GM12892 (cell line): Measurements from ENCODE around the gene GPR89A.

Experiments
- POLR2A ChIP-seq: IDR thresholded peaks from 2 replicates; pipeline ENCODE4 v1.6.1; 2011; ENCODE audit warnings: low read depth, low read length, control low read depth
- POLR2AphosphoS5 ChIP-seq: IDR thresholded peaks from 2 replicates; pipeline ENCODE4 v1.6.1; 2011; ENCODE audit warnings: low read depth, low read length, control low read depth
- TAF1 ChIP-seq: IDR thresholded peaks from 2 replicates; pipeline ENCODE4 v1.6.1; 2011; ENCODE audit warnings: low read depth, mild to moderate bottlenecking, control low read depth, low read length, borderline replicate concordance

DNA sequence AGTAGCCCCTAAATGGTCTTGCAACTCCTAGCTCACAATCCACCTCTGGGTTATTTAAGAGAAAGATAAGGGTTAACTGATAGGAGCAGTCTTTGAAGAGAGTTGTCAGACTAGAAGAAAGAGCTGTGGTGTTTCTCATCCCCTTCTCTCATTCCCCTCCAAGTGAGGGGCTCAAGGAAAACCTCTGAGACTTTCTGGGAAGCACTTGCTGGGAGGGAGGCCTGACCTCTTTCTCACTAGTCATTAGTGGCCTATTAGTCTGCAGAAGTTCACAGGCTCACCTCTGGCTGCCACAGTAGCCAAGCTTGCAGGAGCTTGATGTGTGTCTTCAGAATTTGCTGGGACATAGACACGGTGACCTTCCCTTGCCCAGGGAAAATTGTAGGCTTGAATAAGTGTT, 6.2 kb upstream of the GPR89A start:
- TF ChIP-seq POLR2AphosphoS5 (no peak), POLR2A (no peak), TAF1 (no peak)
